Psoas muscle (tissue), 8 donors: Measurements from ENCODE around the gene DSPP. TPM values are rescaled to one million over a fixed set of nuclear protein-coding genes. Genes with fewer than 3 reads are reported as not detected.

ENCODE experiments used
- ATAC-seq, 4 donors: fragments of 200-7000 bp; cut with Tn5 transposase; one replicate each; pipeline ENCODE4 v1.9.1; 2020; ENCODE audit warnings: moderate library complexity in 3 of 4, mild to moderate bottlenecking in 2 of 4
- DNase-seq, 2 donors: peaks; one replicate each; pipeline ENCODE4 v3.0.0-alpha.2; 2020
- H3K27ac ChIP-seq: fragments of 200-600 bp; one replicate; pipeline ENCODE4 v1.8.0; 2022
- H3K27me3 ChIP-seq, 3 donors: fragments of 200-600 bp in 1 of 3; one replicate each; pipeline versions ENCODE4 v1.6.1 to v1.8.0; 2013 to 2022; ENCODE audit warnings: low read length in 2 of 3, mild to moderate bottlenecking in 2 of 3, moderate library complexity in 1 of 3; ENCODE audit not compliant: insufficient read depth in 3 of 3
- H3K36me3 ChIP-seq, 2 donors: fragments of 200-600 bp in 1 of 2; one replicate each; pipeline versions ENCODE4 v1.6.1 to v1.8.0; 2013 to 2022; ENCODE audit warnings: low read depth in 1 of 2, mild to moderate bottlenecking in 1 of 2, moderate library complexity in 1 of 2; ENCODE audit not compliant: insufficient read depth in 1 of 2
- H3K4me1 ChIP-seq: fragments of 200-600 bp; one replicate; pipeline ENCODE4 v1.8.0; 2022
- H3K4me3 ChIP-seq: fragments of 200-600 bp; one replicate; pipeline ENCODE4 v1.8.0; 2022; ENCODE audit warnings: mild to moderate bottlenecking
- H3K9me3 ChIP-seq: fragments of 200-600 bp; one replicate; pipeline ENCODE4 v1.8.0; 2022
- CTCF ChIP-seq: fragments of 200-600 bp; IDR thresholded peaks from one replicate; pipeline ENCODE4 v1.8.0; 2022; ENCODE audit warnings: antibody characterized with exemption
- WGBS, 3 donors: extraction: QIAGEN DNeasy Blood & Tissue Kit; methylation state at CpG; one replicate each; pipeline versions ENCODE4 v1.1.6 to v1.1.7; 2013; 5-methylcytosine and 5-hydroxymethylcytosine counted together
- intact Hi-C, 2 donors: fragments of 100-400 bp; cut with DNase I; formaldehyde crosslinking; loops; one replicate each; pipeline versions ENCODE4 v1.11.0 to v1.14.2; 2022
- polyA plus RNA-seq, 3 donors: library from polyadenylated mRNA; stranded (reverse); fragments of 200-250 nt; gene quantifications; one replicate each; pipeline ENCODE4 v1.2.3, GENCODE V29; 2013
- total RNA-seq, 4 donors: library from RNA; stranded (reverse); fragmentation: NEBNext Ultra II Directional in 2 of 4; extraction: Animal tissue kit (Norgen Biotek cat#: 25700) in 2 of 4; gene quantifications; one replicate each; pipeline versions ENCODE4 v1.2.1 to v1.2.4, GENCODE V29; 2021 to 2023
- donor health status: healthy with polysubstance abuse.
- donor health status: DM: no; HTN: no; CAD: no; lungs with moderate emphysema.
- donor health status: Bipolar disorder and iron deficiency.
- donor health status: healthy.
- donor health status: DM: yes; HTN: yes; CAD: no.
- donor health status: DM: no; HTN: no; CAD: no.
- donor health status: DM: no; HTN: no; CAD: no.
- donor health status: DM: yes; HTN: yes; CAD: no.

DSPP gene
- total and polyA plus RNA-seq, 7 donors = 0.01 to 0.14 TPM; not detected in 5

GRCh38 chr4:87651941-87652340 is 43.6 kb downstream of the DSPP start:
- DNase-seq (no peak), ATAC-seq (no peak)
- Histone ChIP-seq H3K4me3 (no peak overlapping the region), H3K27ac (no peak overlapping the region), H3K4me1 (no peaks in the 10 kb centered on the region), H3K27me3 (peaks cover 0 to 2% (median 0%) of the 10 kb centered on the region in 3 donors), H3K9me3 (no peaks in the 10 kb centered on the region), H3K36me3 (no peaks in the 10 kb centered on the region)
- WGBS, 3 donors = 84 to 90% (median 89%) methylated on average over 3 of the region's 3 CpGs
- intact Hi-C loops = no loop called here
- TF ChIP-seq CTCF = no peak

GRCh38 chr4:87654487-87655044 is 46.2 kb downstream of the DSPP start:
- ATAC-seq (no peak), DNase-seq (no peak)
- H3K4me3 ChIP-seq = no peak overlapping the region
- intact Hi-C loops = no loop called here
- H3K27me3 ChIP-seq = no peaks in the 10 kb centered on the region
- no peak for TF ChIP-seq CTCF
- no peak overlapping the region for H3K27ac ChIP-seq
- H3K36me3 ChIP-seq = no peaks in the 10 kb centered on the region
- WGBS, 3 donors = 75 to 81% (median 78%) methylated on average over 1 of the region's 1 CpG
- no peaks in the 10 kb centered on the region for H3K4me1 ChIP-seq
- no peaks in the 10 kb centered on the region for H3K9me3 ChIP-seq

- no peak overlapping the region for H3K27ac ChIP-seq
- H3K4me3 ChIP-seq = no peak overlapping the region
- ATAC-seq (no peak), DNase-seq (no peak)
- WGBS, 3 donors = 24 to 35% (median 34%) methylated on average over 3 of the region's 3 CpGs
- H3K4me1 ChIP-seq = no peaks in the 10 kb centered on the region
- intact Hi-C loops = no loop called here
- no peaks in the 10 kb centered on the region for H3K36me3 ChIP-seq
- H3K9me3 ChIP-seq = no peaks in the 10 kb centered on the region
- H3K27me3 ChIP-seq = no peaks in the 10 kb centered on the region
- TF ChIP-seq CTCF = no peak
Observed at GRCh38 chr4:87657525-87657924, 49.2 kb downstream of the DSPP start.

- no peak for TF ChIP-seq CTCF
- Histone ChIP-seq H3K36me3 (no peaks in the 10 kb centered on the region), H3K27me3 (no peaks in the 10 kb centered on the region), H3K9me3 (no peaks in the 10 kb centered on the region), H3K4me3 (no peak overlapping the region), H3K4me1 (no peaks in the 10 kb centered on the region), H3K27ac (no peak overlapping the region)
- DNase-seq (no peak), ATAC-seq (no peak)
- intact Hi-C loops = no loop called here
- 74 to 83% (median 77%) methylated on average over 3 of the region's 3 CpGs for WGBS, 3 donors
Observed at GRCh38 chr4:87659247-87659931, 51.1 kb downstream of the DSPP start.

- Histone ChIP-seq H3K4me1 (no peaks in the 10 kb centered on the region), H3K27ac (no peak overlapping the region), H3K9me3 (no peaks in the 10 kb centered on the region), H3K4me3 (no peak overlapping the region), H3K27me3 (no peaks in the 10 kb centered on the region), H3K36me3 (no peaks in the 10 kb centered on the region)
- intact Hi-C loops = no loop called here
- no peak for TF ChIP-seq CTCF
- DNase-seq (no peak), ATAC-seq (no peak)
- WGBS, 3 donors = 79 to 84% (median 82%) methylated on average over 9 of the region's 9 CpGs
Observed at GRCh38 chr4:87662871-87663270, 54.5 kb downstream of the DSPP start.
